ENCODE results near the gene FOSB.

The FOSB gene

DNA sequence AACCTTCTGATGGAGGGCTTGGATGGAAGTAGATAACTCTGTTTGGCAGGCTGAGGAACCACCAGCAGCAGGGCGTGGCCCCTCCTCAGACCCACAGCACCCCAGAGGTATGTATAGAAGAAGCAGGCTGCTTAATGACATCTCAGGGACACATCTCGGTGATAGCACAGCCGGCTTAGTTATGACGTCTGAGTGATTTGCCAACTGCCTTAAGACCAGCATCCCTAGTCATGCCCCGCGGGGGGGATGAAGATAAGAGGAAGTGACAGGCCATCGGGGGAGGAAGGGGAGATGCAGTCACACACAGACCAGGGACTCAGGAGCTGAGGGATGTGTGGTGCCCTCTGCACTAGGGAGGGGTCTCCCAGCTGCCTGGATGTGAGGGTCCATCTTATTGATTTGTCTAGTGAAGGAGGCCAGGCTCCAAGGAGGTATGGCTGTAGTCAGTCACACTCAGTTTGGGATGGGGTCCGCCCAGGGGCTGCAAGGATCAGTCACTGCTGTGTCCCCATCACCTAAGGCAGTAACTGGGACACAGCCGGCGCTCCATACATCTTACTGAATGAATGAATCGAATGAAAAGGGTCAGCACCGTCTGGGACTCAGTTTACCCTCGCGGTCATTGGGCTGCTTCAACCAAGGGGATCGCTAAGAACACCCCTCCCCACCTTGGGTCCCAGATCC, 24.9 kb upstream of the FOSB start:
- peak; percentile 71 for DNase-seq (ENCODE audit: low read depth)

DNA sequence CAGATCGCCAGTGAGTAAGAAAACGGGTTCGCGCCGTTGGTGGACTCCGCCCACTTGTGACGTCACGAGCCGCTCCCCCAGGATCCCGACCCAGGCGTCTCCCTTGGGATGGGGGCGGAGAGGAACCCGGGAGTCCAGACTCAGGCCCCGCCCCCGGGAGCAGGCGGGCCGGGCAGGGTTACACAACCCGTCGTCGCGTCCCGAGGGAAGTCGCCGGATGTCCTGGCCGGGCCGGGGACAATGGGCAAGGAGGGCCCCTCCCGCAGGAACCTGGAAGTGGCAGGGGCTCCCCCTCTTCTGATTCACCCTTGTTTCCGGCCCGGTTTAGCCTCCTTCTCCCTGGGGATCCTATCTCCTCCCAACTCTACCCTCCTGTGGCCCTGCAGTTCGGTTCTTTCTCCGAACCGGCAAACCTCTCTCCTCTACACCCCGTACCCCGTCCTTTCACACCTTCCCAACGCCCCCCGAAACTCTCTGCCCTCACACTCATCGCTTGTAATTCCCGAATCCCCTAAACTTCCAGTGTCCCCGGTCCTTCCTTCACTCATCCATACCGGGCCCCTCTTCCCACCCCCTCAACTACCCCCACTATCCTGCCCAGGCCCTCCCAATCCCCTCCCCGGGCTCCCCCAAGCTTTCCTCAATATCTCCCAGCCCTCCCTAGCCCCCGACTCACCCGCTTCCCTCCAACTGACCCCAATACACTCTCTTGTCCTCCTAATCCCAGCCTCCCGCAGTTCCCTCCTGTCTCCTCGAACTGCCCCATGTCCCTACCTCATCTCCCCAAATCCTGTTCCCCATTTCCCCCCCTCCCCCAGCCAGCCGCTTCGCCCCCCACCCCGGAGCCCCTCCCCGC, 24.1 kb upstream of the FOSB start:
- peak; percentile 96 for DNase-seq (ENCODE audit: low read depth)

DNA sequence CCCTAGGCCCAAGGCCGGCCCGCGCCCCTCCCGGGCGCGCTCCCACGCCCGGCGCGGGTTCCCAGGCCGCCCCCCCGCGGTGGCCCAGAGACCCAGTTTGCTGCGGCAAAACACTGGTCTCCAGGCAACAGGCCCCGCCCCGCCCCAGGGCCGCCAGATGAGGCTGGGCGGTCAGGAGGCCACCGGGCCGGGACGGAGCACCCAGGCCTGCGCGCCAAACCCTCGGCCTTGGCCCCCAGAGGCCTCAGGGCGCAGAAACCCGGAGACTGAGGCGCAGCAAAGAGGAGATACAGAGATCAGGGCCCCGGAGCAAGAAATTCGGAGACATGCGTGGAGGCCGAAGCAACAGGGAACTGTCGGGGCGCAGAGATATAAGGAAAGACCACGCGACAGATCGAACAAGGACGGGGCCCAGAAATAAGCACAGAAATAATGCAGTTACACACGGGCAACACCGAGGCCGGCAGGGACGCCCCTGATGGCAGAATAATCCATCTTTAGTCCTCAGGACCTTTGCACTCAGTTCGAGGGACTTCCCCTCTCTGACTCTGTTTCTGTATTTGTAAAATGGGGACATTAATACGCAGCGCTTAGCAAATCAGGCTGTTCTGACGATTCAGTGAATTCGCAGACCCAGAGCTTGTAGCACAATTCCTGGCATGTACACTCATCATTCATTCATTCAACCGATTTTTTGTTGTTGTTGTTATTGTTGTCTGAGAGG, 23.3 kb upstream of the FOSB start:
- DNase-seq (ENCODE audit: low read depth), result peak; percentile 85

DNA sequence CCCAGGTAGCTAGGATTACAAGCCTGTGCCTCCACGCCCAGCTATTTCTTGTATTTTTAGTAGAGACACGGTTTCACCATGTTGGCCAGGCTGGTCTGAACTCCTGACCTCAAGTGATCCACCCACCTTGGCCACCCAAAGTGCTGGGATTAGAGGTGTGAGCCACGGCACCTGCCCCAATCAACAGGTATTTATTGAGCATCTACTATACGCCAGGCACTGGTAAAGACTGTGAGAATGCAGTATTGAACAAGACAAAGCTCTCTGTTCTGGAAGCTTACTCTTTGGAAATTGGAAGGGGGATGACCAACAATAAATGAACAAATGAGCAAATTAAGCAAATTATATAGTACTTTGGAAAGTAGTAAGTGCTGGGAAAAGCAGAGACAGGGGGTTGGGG, 22.7 kb upstream of the FOSB start:
- DNase-seq (ENCODE audit: low read depth), result no peak

DNA sequence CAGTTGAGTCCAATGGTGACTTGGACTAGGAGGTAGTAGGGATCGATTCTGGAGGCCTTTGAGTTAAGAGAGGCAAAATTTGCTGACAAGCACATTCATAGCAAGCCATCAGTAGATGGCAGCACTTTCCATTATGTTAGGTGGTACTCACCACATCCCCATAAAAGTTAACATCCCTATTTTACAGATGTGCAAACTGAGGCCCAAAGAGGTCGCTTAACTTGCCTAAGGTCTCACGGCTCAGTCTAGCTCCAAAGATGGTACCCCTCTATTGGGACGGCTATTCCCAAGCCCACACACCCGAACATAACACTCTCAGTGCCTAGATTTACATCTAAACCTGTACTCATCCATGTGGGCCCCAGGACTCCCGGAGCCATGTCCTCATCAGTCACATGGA, 21.5 kb upstream of the FOSB start:
- DNase-seq (ENCODE audit: low read depth), result peak; percentile 65

DNA sequence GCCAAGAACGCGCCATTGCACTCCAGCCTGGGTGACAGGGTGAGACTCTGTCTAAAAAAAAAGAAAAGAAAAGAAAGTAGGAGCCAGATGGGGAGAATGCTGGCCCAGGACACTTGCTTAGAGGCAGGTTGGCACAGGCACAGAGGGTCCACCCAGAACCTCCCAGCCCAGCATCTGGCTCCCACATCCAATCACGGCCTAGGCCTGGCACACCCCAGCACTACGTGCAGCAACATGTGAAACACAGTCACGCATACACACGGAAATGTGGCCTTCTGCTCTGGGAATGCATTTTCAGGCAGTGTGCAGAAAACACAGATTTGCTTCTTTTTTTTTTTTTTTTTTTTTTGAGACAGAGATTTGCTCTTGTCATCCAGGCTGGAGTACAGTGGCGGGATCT, 20.9 kb upstream of the FOSB start:
- no peak for DNase-seq (ENCODE audit: low read depth)

DNA sequence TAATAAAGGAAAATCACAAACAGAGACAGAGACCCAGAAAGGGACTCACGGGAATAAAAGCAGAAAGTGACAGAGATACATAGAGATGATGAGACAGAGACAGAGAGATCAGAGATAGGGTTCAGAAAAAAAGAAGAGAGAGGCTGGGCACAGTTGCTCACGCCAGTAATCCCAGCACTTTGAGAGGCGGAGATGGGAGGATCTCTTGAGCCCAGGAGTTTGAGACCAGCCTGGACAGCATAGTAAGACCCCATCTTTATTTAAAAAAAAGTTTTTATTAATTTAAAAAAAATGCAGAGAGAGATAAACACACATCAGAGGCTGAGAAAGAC, 19.4 kb upstream of the FOSB start:
- DNase-seq (ENCODE audit: low read depth), result no peak

DNA sequence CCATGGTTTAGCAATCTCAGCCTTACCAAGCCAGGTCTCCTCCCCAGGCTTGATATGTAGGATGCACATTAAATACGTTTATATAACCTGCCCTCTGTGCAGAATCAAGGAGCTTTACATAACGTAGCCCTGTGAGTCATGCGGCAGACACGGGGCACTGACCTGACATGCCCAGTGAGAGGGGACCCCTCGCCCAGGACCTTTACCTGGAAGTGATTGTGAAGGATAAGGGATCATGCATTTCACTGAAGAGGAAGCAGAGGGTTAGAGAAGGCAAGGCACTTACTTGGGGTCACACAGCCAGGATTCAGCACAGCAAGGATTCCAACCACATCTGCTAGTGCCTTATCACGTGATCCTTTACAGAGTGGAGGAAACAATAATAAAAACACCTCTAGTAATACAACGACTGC, 18.9 kb upstream of the FOSB start:
- peak; percentile 60 for DNase-seq (ENCODE audit: low read depth)

DNA sequence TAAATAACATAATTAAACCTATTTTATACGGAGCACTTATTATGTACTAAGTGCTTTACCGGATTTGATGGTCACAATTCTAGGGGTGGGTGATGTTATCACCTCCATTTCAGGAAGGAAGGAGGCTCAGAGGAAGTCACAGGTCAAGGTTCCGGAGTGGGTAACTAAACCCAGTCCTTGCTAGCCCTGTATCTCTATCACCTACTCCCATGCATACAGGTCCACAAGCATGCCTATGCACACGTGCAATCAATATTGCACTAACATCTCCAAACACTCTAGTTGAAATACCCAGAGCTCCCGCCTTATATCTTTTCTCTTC, 17.8 kb upstream of the FOSB start:
- DNase-seq (ENCODE audit: low read depth), result no peak

DNA sequence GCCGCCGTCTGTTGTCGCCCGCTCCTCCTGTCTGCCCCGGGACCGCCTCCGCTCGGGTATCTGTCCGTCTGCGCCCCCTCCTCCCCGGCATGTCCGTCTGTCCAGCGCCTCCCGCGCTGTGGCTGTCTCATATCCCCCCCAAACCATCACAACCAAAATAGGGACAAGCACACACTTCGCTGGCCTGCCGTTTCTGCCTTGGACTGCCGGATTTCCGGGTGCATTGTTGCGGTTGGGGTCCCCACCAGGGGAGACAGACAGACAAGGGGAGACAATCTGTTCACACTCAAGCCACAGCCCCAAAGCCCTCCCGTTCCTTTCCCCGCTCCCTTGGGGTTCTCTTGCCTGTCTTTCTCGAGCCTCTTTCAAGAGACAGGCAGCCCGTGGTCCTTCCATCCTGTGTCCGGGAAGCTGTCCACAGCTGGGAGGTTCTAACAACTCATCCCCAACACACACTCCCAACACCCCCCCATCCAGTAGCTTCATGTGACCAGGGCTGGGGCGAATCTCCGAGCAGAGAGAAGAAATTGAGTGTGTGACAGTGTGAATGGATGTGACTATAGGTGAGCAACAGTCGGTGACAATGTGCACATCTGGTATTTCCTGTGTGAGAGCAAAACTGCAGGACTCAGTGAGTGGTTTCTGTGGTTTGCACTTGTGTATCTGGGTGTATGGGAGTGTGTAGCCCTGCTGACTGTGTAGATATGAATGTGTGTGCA, 16.5 kb upstream of the FOSB start:
- DNase-seq (ENCODE audit: low read depth), result peak; percentile 54

DNA sequence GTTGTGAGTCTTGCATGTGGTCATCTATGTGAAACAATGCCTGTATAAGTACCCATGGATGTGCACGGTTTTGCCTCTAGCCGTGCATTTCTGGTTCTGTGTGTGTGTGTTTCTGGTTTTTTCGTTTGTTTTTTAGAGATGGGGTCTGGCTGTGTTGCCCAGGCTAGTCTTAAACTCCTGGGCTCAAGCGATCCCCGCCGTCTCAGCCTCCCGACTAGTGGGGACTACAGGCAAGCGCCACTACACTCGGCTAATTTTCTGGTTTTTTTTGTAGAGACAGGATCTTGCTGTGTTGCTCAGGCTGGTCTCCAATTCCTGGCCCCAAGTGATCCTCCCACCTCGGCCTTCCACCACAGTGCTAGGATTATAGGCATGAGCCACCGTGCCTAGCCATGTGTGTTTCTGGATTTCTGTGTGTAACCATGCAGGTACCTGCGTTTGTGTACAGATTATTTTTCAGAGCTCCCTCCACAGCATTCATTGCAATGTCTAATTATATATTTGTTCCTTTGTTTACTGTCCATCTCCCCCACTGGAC, 15.9 kb upstream of the FOSB start:
- no peak for DNase-seq (ENCODE audit: low read depth)

DNA sequence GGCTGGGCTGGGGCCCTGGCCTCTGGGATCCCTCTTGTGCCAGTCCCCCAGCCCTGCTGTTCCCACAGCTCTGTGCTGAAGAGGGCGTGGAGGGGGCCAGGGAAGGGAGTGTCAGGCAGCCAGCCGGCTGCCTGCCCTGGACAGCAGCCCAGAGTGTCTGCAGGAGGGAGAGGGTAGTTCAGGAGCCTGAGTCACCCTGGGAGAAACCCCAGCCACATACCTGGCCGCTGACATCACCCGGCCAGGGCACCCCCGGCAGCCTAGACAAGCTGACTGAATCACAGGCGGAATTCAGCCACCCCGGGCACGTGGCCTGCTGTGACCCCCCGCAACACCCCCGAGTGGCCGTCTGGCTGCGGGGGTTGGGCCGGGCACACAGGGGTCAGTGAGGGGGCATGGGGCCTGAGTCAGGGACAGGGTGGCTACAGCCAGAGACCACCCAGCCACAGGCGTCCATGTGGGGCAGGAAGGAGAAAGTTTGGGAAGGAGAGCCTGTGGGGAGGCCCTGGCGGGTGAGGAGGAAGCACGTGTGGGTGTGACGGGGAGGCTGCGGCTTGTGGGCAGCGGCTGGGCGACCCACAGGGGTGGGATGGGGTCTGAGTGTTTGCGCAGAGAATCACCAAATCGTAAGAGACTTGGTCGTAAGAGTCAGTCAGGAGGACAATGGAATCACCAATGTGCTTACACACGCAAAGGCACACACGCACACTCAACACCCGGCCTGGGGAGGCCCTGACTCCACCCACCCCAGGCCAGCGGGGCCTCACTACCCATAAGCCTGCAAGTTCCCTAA, 11.9 kb upstream of the FOSB start:
- peak; percentile 98 for DNase-seq (ENCODE audit: low read depth)

DNA sequence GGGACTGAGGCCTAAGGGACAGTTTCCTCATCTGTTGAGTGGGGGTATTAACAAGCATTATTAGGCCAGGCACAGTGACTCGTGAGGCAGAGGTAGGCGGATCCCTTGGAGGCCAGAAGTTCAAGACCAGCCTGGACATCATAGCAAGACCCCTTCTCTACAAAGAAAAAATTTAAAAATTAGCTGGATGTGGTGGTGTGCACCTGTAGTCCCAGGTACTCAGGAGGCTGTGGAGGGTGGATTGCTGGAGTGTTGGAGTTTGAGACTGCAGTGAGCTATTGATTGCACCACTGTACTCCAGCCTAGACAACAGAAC, 11.3 kb upstream of the FOSB start:
- no peak for DNase-seq (ENCODE audit: low read depth)

DNA sequence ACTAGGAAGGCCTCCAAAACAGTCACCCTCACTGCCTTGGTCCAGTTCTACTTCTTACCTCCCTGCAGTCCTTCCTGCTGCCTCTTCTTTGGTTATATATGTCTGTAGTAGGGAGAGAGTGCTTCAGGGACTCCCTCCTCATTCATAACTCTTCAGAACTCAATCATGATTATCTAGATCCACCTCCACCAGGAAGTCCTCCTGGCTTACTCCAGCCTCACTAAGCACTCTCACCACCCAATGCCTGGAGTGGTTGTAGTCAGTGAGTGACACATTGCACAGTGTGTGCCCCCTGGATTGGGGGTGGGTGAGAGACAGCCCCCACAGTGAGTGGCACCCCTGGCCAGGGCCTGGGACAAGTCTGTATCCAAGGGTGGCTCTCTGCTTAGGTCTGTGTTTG, 10.0 kb upstream of the FOSB start:
- DNase-seq (ENCODE audit: low read depth), result no peak

DNA sequence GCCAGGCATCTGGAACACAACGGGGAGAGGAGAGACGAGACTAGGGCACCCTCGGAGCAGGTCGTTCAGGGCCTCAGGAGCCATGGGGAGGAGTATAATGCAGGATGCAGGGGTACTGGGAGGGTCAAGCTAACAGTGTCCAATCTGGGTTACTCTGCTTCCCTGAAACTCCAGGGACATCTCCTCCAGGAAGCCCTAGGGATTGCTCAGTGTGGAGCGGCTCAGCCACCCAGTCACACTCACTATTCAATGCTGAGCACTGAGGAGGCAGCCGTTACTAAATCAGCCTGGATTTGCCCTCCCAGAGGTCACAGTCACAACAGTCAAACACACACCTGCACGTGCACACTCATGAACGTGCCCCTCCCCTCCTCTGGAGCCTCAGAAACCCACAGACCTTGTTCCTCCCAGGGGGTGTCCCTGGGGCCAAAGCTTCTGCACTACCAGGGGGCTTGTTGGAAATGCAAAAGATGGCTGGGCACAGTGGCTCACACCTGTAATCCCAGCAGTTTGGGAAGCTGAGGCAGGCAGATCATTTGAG, 6.9 kb upstream of the FOSB start:
- DNase-seq (ENCODE audit: low read depth), result no peak

DNA sequence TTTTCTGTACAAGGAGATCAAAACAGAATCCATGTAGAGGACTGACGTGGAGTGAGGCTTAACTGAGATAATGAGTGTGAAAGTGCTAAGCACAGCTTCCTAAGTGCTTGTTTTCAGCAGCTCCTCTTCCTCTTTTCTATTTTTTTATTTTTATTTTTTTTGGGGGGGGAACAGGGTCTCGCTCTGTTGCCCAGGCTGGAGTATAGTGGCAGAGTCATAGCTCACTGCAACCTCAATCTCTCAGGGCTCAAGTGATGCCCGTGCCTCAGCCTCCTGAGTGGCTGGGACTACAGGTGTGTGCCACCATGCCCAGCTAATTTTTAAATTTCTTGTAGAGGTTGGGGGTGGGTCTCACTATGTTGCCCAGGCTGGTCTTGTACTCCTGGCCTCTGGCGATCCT, 5.6 kb upstream of the FOSB start:
- DNase-seq (ENCODE audit: low read depth), result no peak

DNA sequence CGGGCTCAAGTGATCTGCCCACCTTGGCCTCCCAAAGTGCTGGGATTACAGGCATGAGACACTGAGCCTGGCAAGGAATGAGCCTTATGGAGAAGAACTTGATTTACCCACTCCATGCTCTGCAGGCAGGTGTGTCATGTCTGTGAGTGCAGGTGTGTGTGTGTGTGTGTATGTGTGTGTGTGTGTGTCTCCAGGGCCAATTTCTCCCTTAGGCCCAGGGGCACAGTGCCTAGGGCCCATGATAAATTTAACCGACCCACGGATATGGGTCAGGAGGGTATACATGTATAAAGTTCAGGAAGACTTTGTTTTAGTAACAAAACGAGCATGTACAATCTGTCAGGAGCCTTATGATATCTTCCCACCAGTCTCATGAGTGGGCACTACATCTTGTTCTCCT, 4.6 kb upstream of the FOSB start:
- DNase-seq (ENCODE audit: low read depth), result no peak

DNA sequence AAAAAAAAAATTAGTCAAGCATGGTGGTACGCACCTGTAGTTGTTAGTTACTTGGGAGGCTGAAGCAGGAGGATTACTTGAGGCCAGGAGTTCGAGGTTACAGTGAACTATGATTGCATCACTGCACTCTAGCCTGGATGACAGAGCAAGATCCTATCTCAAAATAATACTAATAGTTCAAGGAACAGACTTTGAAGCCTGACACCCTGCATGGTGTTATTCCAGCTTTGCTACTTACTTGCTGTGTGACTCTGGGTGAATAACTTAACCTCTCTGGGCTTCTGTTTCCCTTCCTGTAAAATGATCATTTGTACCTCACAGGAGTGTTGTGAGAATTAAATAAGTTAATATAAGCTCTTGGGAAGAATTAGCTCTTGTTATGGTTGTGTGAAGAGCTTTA, 3.5 kb upstream of the FOSB start:
- no peak for DNase-seq (ENCODE audit: low read depth)

DNA sequence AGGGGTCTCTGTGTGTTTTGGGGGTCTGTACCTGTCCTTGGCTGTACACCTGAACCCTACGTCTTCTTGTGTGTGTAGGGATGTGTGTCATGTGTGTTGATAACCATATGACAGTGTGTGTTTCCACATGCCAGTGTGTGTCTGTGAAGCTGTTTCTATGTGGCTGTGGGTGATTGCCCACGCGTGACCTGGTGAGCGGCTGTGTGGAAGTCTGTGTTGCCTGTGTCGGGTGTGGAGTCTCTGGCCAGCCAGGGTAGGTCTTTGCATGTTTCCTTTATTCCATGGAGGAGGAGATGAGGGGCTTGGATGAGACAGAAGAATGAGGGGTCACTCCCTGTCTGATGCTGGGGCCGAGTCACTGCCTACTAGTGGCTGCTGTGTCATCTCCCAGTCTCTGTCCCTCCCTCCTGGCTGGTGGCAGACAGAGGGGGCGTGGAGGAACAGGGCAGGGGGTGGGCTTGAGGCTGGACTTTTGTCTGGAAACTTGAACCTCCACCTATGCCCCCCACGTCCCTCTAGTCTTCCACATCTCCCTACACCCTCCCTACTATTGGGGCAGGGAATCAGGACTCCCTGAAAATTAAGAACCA, 2.8 kb upstream of the FOSB start:
- DNase-seq (ENCODE audit: low read depth), result no peak

DNA sequence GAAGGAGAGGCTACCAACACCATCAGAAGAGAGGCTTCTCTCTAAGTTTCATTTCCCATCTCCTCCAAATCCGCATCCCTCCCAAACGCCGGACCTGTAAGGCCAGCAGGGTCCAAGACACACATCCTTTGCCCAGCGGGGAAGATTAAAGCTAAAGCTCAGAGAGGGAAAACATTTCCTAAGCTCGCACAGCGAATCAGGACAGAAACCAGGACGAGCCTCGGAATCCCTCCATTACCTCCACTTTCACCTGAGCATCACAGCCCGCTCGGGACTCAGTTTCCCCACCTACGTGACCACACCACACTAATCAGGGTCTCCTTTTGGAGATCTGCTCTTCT, 711 bp upstream of the FOSB start:
- peak; percentile 30 for DNase-seq (ENCODE audit: low read depth)

DNA sequence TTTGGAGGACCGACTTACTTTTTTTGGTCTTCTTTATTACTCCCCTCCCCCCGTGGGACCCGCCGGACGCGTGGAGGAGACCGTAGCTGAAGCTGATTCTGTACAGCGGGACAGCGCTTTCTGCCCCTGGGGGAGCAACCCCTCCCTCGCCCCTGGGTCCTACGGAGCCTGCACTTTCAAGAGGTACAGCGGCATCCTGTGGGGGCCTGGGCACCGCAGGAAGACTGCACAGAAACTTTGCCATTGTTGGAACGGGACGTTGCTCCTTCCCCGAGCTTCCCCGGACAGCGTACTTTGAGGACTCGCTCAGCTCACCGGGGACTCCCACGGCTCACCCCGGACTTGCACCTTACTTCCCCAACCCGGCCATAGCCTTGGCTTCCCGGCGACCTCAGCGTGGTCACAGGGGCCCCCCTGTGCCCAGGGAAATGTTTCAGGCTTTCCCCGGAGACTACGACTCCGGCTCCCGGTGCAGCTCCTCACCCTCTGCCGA, 409 bp downstream of the FOSB start:
- DNase-seq (ENCODE audit: low read depth), result peak; percentile 49

Measured in ELR (cell line).